Measurements from ENCODE around the gene SLX4. TPM values are rescaled to one million over a fixed set of nuclear protein-coding genes. Genes with fewer than 3 reads are reported as not detected.

SLX4 gene
- total RNA-seq, 2 experiments from 2014 or later, result 9.8 to 10.1 TPM

DNA sequence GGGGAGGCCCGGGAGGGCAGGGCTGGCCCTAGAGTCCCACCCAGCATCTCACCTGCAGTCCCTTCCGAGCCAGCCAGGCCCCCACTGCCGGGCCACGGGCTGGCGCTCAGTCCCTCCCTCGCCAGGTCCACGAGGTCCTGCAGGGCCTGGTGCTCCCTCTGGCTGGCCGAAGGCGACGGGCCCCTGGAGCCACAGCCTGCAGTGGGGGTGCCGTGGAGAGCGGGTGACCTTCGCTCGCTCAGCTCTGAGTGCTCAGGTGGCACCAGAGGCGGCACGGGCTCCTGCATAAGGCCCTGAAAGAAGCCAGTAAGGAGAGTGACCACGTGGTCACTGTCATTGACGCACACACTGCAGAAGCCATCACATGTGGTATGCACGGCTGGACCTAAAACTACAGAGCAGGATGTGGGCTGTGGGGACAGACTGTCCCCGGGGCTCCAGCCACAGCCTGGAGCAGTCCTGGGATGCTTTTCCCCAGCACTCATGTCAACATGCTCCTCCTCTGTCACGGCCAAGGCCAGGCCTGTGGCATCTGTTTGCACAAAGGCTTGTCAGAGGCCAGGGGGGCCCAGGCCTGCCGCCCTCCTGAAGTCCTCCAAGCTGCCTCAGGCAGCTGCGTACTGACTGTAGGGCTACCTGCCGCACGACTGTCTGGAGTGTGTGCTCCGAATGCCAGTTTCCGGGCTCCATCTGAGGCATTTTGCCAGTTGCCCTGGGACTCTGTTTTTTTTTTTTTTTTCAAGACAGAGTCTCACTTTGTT, 15.1 kb downstream of the SLX4 start:
- no peaks in the 10 kb centered on the region for H3K4me1 Mint-ChIP-seq (ENCODE audit: low read depth)
- TF ChIP-seq, protein P1, sequence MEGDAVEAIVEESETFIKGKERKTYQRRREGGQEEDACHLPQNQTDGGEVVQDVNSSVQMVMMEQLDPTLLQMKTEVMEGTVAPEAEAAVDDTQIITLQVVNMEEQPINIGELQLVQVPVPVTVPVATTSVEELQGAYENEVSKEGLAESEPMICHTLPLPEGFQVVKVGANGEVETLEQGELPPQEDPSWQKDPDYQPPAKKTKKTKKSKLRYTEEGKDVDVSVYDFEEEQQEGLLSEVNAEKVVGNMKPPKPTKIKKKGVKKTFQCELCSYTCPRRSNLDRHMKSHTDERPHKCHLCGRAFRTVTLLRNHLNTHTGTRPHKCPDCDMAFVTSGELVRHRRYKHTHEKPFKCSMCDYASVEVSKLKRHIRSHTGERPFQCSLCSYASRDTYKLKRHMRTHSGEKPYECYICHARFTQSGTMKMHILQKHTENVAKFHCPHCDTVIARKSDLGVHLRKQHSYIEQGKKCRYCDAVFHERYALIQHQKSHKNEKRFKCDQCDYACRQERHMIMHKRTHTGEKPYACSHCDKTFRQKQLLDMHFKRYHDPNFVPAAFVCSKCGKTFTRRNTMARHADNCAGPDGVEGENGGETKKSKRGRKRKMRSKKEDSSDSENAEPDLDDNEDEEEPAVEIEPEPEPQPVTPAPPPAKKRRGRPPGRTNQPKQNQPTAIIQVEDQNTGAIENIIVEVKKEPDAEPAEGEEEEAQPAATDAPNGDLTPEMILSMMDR (IDR thresholded peaks at IDR 0.05), result no peak
- POLR2A ChIA-PET, result no interaction called here
- intact Hi-C loops (cut with micrococcal nuclease), result no loop called here
- H3K27me3 Mint-ChIP-seq, result no peaks in the 10 kb centered on the region
- H3K27ac Mint-ChIP-seq, result no peak overlapping the region
- peaks cover 14% of the 10 kb centered on the region for H3K36me3 Mint-ChIP-seq (ENCODE audit: low read depth)
- CTCF ChIA-PET, result no interaction called here
- no peak for ATAC-seq
- H3K4me3 Mint-ChIP-seq, result no peak overlapping the region
- no peaks in the 10 kb centered on the region for H3K9me3 Mint-ChIP-seq
- no peak for DNase-seq

DNA sequence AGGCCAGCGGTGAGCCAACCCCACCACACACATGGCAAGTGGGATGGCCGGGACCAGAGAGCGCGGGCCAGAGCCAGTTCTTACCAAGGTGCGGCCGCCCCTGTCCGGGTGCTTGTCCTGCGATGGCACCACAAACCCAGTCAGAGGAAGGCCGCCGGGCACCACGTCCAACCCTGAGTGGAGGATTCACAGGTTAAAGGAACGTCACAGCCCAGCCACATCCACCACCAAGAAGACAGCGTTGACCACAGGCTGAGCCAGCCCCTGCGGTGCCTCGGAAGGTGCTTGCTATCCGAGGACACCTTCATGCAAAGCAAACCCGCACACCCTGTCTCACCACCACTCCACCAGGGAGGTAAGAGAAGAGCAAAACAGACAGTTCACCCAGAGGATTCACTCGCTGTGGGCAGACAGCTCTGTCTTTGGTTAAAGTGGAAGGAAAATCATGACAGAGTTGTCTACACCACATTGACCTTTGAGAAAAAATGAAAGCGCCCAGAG, 15.8 kb downstream of the SLX4 start:
- Mint-ChIP-seq H3K27ac (no peak overlapping the region), H3K9me3 (no peaks in the 10 kb centered on the region), H3K4me1 (ENCODE audit: low read depth) (no peaks in the 10 kb centered on the region), H3K27me3 (no peaks in the 10 kb centered on the region), H3K36me3 (ENCODE audit: low read depth) (peaks cover 11% of the 10 kb centered on the region), H3K4me3 (no peak overlapping the region)
- ATAC-seq (no peak), DNase-seq (no peak)
- intact Hi-C loops (cut with micrococcal nuclease), result no loop called here
- ChIA-PET CTCF (no interaction called here), POLR2A (no interaction called here)
- TF ChIP-seq, protein P1 (IDR thresholded peaks at IDR 0.05), result no peak

DNA sequence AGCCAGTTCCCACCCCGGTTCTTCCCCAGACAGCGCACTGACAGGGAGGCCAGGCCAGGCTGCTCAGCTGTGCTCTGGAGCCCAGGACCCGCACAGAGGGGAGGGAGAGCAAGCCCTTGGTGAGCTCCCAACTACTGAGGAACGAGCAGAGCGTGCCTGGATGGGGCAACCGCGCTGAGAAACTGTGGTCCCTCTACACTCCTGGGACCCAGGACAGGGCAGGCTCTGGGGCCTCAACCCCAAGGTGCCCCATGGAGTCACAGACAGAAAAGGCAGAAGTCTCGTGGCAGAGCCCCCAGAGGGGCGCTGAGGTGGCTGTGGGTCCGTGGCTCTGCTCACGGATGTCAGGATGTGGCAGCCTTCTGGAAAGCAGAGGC, 16.3 kb downstream of the SLX4 start:
- H3K4me1 Mint-ChIP-seq (ENCODE audit: low read depth), result no peaks in the 10 kb centered on the region
- no peak overlapping the region for H3K27ac Mint-ChIP-seq
- DNase-seq, result no peak
- H3K36me3 Mint-ChIP-seq (ENCODE audit: low read depth), result peaks cover 10% of the 10 kb centered on the region
- H3K27me3 Mint-ChIP-seq, result no peaks in the 10 kb centered on the region
- intact Hi-C loops (cut with micrococcal nuclease), result no loop called here
- no peak for ATAC-seq
- TF ChIP-seq, protein P1 (IDR thresholded peaks at IDR 0.05), result no peak
- ChIA-PET POLR2A (no interaction called here), CTCF (no interaction called here)
- no peaks in the 10 kb centered on the region for H3K9me3 Mint-ChIP-seq
- no peak overlapping the region for H3K4me3 Mint-ChIP-seq

DNA sequence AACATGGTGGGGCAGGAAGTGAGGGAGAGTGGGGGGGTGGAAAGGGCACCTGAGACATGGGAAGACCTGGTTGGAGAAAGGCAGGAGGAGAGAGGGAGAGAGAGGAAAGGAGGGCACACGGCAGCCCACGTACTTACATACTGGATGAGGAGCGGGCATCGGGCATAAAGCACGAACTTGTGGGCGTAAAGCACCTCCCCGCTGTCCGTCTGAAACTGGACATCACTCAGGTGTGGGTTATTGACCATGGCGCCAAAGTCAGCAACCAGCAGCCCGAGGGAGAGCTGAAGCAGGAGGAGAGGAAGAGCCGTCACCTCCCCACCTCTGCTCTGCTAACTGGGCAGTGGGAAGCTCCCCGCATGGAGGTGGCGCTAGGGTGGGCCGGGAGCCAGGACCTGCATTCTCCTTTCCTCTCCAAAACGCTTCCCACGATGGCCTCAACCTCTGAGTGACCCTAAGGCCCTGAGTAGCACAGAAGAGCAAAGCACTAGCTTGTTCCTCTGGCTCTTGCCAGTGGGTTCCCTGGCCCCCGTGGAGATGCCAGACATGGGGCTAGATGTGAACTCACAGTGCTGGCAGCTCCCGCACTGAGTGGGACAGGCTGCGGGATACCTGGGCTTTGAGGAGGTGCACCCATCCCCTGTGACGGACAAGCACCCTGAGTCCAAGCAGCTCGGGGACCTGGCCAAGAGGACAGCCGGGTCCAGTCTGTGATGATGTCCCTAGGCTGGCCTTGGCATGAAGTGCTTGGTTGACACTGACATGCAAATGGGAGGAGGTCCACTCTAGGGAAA, 16.9 kb downstream of the SLX4 start:
- H3K27me3 Mint-ChIP-seq, result no peaks in the 10 kb centered on the region
- no peak for DNase-seq
- CTCF ChIA-PET, result no interaction called here
- TF ChIP-seq, protein P1 (IDR thresholded peaks at IDR 0.05), result no peak
- intact Hi-C loops (cut with micrococcal nuclease), result no loop called here
- no peaks in the 10 kb centered on the region for H3K9me3 Mint-ChIP-seq
- H3K36me3 Mint-ChIP-seq (ENCODE audit: low read depth), result peaks cover 4% of the 10 kb centered on the region
- H3K27ac Mint-ChIP-seq, result no peak overlapping the region
- POLR2A ChIA-PET, result no interaction called here
- ATAC-seq, result no peak
- H3K4me3 Mint-ChIP-seq, result no peak overlapping the region
- H3K4me1 Mint-ChIP-seq (ENCODE audit: low read depth), result no peaks in the 10 kb centered on the region

DNA sequence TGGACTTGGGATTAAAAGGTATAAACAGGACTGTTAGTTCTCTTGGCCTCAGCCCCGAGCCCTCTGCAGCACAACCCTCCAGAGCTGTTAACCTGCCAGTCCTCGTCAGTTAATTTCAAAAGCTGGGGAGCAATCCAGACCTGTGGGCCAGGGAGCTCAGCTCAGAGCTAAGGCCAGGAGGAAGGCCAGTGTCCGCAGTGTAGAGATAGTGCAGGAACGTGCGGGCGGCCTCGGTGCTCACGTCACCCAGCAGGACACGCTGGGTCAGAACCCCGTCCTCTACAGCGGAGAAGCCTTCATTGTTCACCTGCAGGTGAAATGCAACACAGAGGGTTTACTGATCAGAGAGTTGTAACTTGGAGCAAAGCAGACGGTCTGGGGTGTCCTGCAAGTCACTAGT, 18.8 kb downstream of the SLX4 start:
- no peak overlapping the region for H3K4me3 Mint-ChIP-seq
- intact Hi-C loops (cut with micrococcal nuclease), result no loop called here
- CTCF ChIA-PET, result no interaction called here

More for the DNA sequence above, 18.8 kb downstream of the SLX4 start:
- TF ChIP-seq, protein P1 (IDR thresholded peaks at IDR 0.05), result no peak
- no peak overlapping the region for H3K27ac Mint-ChIP-seq
- no peak for DNase-seq
- no peak for ATAC-seq
- H3K9me3 Mint-ChIP-seq, result no peaks in the 10 kb centered on the region
- POLR2A ChIA-PET, result no interaction called here
- peaks cover 6% of the 10 kb centered on the region for H3K36me3 Mint-ChIP-seq (ENCODE audit: low read depth)
- no peaks in the 10 kb centered on the region for H3K27me3 Mint-ChIP-seq
- H3K4me1 Mint-ChIP-seq (ENCODE audit: low read depth), result no peaks in the 10 kb centered on the region

Data from activated CD8-positive, alpha-beta T cell treated with anti-CD3 and anti-CD28 coated beads for 36 hours (primary cell).